K562 (cell line): ENCODE data around the gene RGS12. TPM values are rescaled to one million over a fixed set of nuclear protein-coding genes. Genes with fewer than 3 reads are reported as not detected.

Experiments used
- ATAC-seq: fragments of 200-7000 bp; cut with Tn5 transposase; 3 replicates; pipeline ENCODE4 v1.9.1; 2020; ENCODE audit warnings: moderate library complexity
- BruUV-seq: library from RNA; stranded (reverse); fragments of 400-500 nt; replicated peaks from 2 replicates; lab custom pipeline; 2021; lab: Mats Ljungman, UMichigan
- CTCF ChIA-PET: fragments of 300-600 bp; formaldehyde crosslinking; extraction: SDS; loops from one replicate; lab custom pipeline; 2021; ENCODE audit warnings: low intra/inter-chr PET ratio; lab: Yijun Ruan, JAX
- POLR2A ChIA-PET: fragments of 300-600, 350-650 bp; sonication (Branson Sonifier 250); formaldehyde crosslinking; extraction: SDS; loops from one replicate; lab custom pipeline; 2021; ENCODE audit warnings: antibody characterized with exemption, inconsistent platforms; lab: Yijun Ruan, JAX
- DNase-seq, 4 experiments: peaks; one replicate each; pipeline versions ENCODE4 v3.0.0 to v3.0.0-alpha.2; 2011 to 2018; ENCODE audit warnings: low spot score in 3 of 4, mixed read lengths in 3 of 4; ENCODE audit errors: extremely low read depth in 1 of 4
- FAIRE-seq: peaks from 2 replicates; lab custom pipeline; 2011; peaks lifted over from hg19 to GRCh38; lab: Jason Lieb, UNC
- H2AFZ ChIP-seq: 2 replicates; pipeline ENCODE4 v1.6.0; 2011; ENCODE audit warnings: low read depth, low read length, control low read depth, inconsistent platforms
- H3K27ac ChIP-seq: fragments of 200-600 bp; 3 replicates; pipeline ENCODE4 v1.8.0; 2011; ENCODE audit warnings: low read depth, mild to moderate bottlenecking, control low read depth, inconsistent platforms, low read length, moderate library complexity, mixed read lengths; ENCODE audit errors: extremely low read depth
- H3K27me3 ChIP-seq, 2 experiments: fragments of 300-600 bp in 1 of 2; 2 replicates in 1 of 2; 3 replicates in 1 of 2; pipeline versions ENCODE4 v1.6.0 to v1.8.0; 2011; ENCODE audit warnings: inconsistent platforms in 2 of 2, low read length in 2 of 2, mild to moderate bottlenecking in 1 of 2, mixed read lengths in 1 of 2, moderate library complexity in 1 of 2; ENCODE audit not compliant: control insufficient read depth in 2 of 2, insufficient read depth in 2 of 2
- H3K36me3 ChIP-seq: fragments of 300-600 bp; 3 replicates; pipeline ENCODE4 v1.8.0; 2011; ENCODE audit warnings: mild to moderate bottlenecking, low read length, inconsistent platforms; ENCODE audit not compliant: control insufficient read depth, insufficient read depth
- H3K4me1 ChIP-seq, 2 experiments: fragments of 200-600 bp in 1 of 2; replicated peaks in 1 of 2; 2 replicates in 1 of 2; 3 replicates in 1 of 2; pipeline versions ENCODE4 v1.5.1 to v1.8.0; 2011; ENCODE audit warnings: inconsistent platforms in 2 of 2, low read length in 2 of 2, mild to moderate bottlenecking in 1 of 2, mixed read lengths in 1 of 2, moderate library complexity in 1 of 2; ENCODE audit not compliant: control insufficient read depth in 2 of 2, insufficient read depth in 2 of 2
- H3K4me2 ChIP-seq: 2 replicates; pipeline ENCODE4 v1.6.1; 2011; ENCODE audit warnings: low read length, control low read depth, inconsistent platforms, mixed read lengths; ENCODE audit not compliant: insufficient read depth
- H3K4me3 ChIP-seq: fragments of 200-600 bp; sonication (generic), shearing (Covaris generic); 2 replicates; pipeline ENCODE4 v1.5.1; 2016; ENCODE audit warnings: control low read depth, inconsistent platforms
- H3K79me2 ChIP-seq: fragments of 200-600 bp; 3 replicates; pipeline ENCODE4 v1.8.0; 2011; ENCODE audit warnings: low read length, inconsistent platforms; ENCODE audit not compliant: control insufficient read depth, insufficient read depth
- H3K9ac ChIP-seq, 2 experiments: 2 replicates each; pipeline versions ENCODE4 v1.6.0 to v1.6.1; 2011; ENCODE audit warnings: low read depth in 2 of 2, low read length in 2 of 2, control low read depth in 1 of 2, inconsistent platforms in 1 of 2, mild to moderate bottlenecking in 1 of 2, mixed read lengths in 1 of 2; ENCODE audit not compliant: insufficient read depth in 1 of 2
- H3K9me1 ChIP-seq: one replicate; pipeline ENCODE4 v1.6.0; 2011; ENCODE audit warnings: inconsistent platforms, mild to moderate bottlenecking, low read length, moderate library complexity; ENCODE audit not compliant: control insufficient read depth, insufficient read depth
- H3K9me3 ChIP-seq: replicated peaks from 2 replicates; pipeline ENCODE4 v1.5.1; 2011; ENCODE audit warnings: low read depth, low read length, inconsistent platforms; ENCODE audit not compliant: control insufficient read depth, insufficient read depth
- H4K20me1 ChIP-seq: replicated peaks from 2 replicates; pipeline ENCODE4 v1.6.1; 2011; ENCODE audit warnings: low read length, inconsistent platforms, mixed read lengths; ENCODE audit not compliant: control insufficient read depth, insufficient read depth
- ZNF121 ChIP-seq: sonication (generic); formaldehyde crosslinking; conservative IDR thresholded peaks from 2 replicates; pipeline ENCODE4 v1.8.0; 2022; ENCODE audit warnings: missing genetic modification reagents
- WGBS: fragments of 100-300 bp; shearing (Covaris generic); methylation state at CpG from one replicate; pipeline ENCODE4 v1.1.6; 2016; ENCODE audit warnings: low coverage, mixed read lengths; ENCODE audit not compliant: insufficient coverage; ENCODE audit errors: missing lambda C conversion rate; 5-methylcytosine and 5-hydroxymethylcytosine counted together
- in situ Hi-C: fragments of 300-500 bp; cut with MboI; formaldehyde crosslinking; loops from 4 replicates; pipeline ENCODE4 v1.15.0; 2018; ENCODE audit warnings: inconsistent platforms, mixed read lengths
- intact Hi-C: fragments of 100-400 bp; cut with micrococcal nuclease; formaldehyde crosslinking; loops from 2 replicates; pipeline ENCODE4 v1.14.2; 2022
- polyA plus RNA-seq, 8 experiments: library from polyadenylated mRNA; depleted of rRNA in 4 of 8; stranded (reverse) in 5 of 8; unstranded in 3 of 8; fragments of >200 nt; fragmentation: Nextera tagmentation in 2 of 8; fragmentation: Illumina TruSeq in 1 of 8; extraction: Ambion mirVana in 2 of 8; extraction: Trizol in 1 of 8; gene quantifications; 2 replicates each; pipeline versions ENCODE4 v1.2.1 to v1.2.3, GENCODE V29; 2011 to 2014; ENCODE audit warnings: inconsistent platforms in 1 of 8, missing spikeins in 1 of 8
- total RNA-seq, 7 experiments: library from RNA; depleted of rRNA in 6 of 7; stranded (reverse); fragments of >200 nt in 6 of 7; fragmentation: Illumina TruSeq in 2 of 7; extraction: Trizol in 2 of 7; gene quantifications; 2 replicates each; pipeline versions ENCODE4 v1.2.1 to v1.2.3, GENCODE V29; 2011 to 2021; ENCODE audit warnings: low replicate concordance in 1 of 7
- TF ChIP-seq, protein P1 (sequence below): fragments of 200-800 bp; sonication (Bioruptor generic); IDR thresholded peaks from 2 replicates; pipeline ENCODE4 v1.6.1; 2016; ENCODE audit warnings: missing genetic modification characterization, missing compliant biosample characterization

Gene RGS12
- total and polyA plus RNA-seq, 9 of the 15 experiments (the other 6 are each of a cell fraction or from before 2014, with no cell fraction given), result 0.30 to 8.8 (median 5.5) TPM

GRCh38 chr4:3295837-3296624 is 3.2 kb downstream of the RGS12 start:
- ATAC-seq (no peak), DNase-seq (no peak), FAIRE-seq (no peak)
- in situ Hi-C loops (no loop called here), intact Hi-C loops (no loop called here)
- Histone ChIP-seq H3K4me1 (peaks cover 6 to 41% of the 10 kb centered on the region in 2 experiments; a peak in 4 of 5 replicates), H3K4me3 (no peak overlapping the region), H3K27me3 (peaks cover 12 to 44% of the 10 kb centered on the region in 2 experiments; a peak in 3 of 5 replicates), H4K20me1 (peaks cover 18% of the 10 kb centered on the region), H3K79me2 (peaks cover 3% of the 10 kb centered on the region; the same call in 1 of the 3 replicates), H3K9me3 (peaks cover 3% of the 10 kb centered on the region; the same call in 1 of the 2 replicates), H3K27ac (no peak overlapping the region), H3K36me3 (no peaks in the 10 kb centered on the region), H3K9me1 (no peaks in the 10 kb centered on the region), H3K9ac (no peak overlapping the region), H3K4me2 (no peak overlapping the region), H2AFZ (no peak overlapping the region)
- TF ChIP-seq, protein P1, sequence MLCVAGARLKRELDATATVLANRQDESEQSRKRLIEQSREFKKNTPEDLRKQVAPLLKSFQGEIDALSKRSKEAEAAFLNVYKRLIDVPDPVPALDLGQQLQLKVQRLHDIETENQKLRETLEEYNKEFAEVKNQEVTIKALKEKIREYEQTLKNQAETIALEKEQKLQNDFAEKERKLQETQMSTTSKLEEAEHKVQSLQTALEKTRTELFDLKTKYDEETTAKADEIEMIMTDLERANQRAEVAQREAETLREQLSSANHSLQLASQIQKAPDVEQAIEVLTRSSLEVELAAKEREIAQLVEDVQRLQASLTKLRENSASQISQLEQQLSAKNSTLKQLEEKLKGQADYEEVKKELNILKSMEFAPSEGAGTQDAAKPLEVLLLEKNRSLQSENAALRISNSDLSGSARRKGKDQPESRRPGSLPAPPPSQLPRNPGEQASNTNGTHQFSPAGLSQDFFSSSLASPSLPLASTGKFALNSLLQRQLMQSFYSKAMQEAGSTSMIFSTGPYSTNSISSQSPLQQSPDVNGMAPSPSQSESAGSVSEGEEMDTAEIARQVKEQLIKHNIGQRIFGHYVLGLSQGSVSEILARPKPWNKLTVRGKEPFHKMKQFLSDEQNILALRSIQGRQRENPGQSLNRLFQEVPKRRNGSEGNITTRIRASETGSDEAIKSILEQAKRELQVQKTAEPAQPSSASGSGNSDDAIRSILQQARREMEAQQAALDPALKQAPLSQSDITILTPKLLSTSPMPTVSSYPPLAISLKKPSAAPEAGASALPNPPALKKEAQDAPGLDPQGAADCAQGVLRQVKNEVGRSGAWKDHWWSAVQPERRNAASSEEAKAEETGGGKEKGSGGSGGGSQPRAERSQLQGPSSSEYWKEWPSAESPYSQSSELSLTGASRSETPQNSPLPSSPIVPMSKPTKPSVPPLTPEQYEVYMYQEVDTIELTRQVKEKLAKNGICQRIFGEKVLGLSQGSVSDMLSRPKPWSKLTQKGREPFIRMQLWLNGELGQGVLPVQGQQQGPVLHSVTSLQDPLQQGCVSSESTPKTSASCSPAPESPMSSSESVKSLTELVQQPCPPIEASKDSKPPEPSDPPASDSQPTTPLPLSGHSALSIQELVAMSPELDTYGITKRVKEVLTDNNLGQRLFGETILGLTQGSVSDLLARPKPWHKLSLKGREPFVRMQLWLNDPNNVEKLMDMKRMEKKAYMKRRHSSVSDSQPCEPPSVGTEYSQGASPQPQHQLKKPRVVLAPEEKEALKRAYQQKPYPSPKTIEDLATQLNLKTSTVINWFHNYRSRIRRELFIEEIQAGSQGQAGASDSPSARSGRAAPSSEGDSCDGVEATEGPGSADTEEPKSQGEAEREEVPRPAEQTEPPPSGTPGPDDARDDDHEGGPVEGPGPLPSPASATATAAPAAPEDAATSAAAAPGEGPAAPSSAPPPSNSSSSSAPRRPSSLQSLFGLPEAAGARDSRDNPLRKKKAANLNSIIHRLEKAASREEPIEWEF, result no peak
- TF ChIP-seq ZNF121 (CRISPR knock-in tag), result peak; percentile 81
- BruUV-seq, result no TSS peak
- POLR2A ChIA-PET, result no interaction called here
- WGBS, result 72% methylated on average over 10 of the region's 12 CpGs
- CTCF ChIA-PET, result no interaction called here
